Measurements from ENCODE around the gene CEP250.
A peak's percentile ranks its signal among the peaks of the same experiment; 100 is the strongest.
"Not testable (repeated sequence)": the region's sequence is repeated elsewhere in the genome, so short reads cannot be mapped to it uniquely, and the experiment has no call there.

The CEP250 gene

DNA sequence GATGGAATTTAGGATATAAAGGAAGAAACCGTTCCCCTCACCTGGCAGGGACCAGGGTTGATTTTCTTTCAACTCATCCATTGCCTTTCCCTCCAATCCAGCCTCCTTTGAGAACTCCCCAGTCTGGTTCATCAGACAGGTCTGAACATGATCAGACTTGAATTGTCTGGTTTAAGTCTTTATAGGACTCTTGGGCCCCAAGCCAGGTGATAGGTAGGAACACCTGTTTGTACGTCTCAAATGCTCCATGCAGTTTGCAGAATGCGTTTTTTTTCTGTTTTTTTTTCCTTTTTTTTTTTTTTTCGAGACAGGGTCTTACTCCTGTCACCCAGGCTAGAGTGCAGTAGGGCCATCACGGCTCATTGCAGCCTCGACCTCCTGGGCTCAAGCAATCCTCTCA lies 4.1 kb upstream of the CEP250 start:
- Histone ChIP-seq H3K9ac (ENCODE audit: low read depth in 1 of 2, low read length in 2 of 2) (no peak overlapping the region), H3K4me1 (ENCODE audit: control insufficient read depth in 2 of 2, insufficient read depth in 2 of 2, low read length in 2 of 2) (peaks cover 0 to 2% of the 10 kb centered on the region in 2 donors), H3K27ac (ENCODE audit: low read depth in 2 of 2, low read length in 2 of 2) (no peak overlapping the region)

DNA sequence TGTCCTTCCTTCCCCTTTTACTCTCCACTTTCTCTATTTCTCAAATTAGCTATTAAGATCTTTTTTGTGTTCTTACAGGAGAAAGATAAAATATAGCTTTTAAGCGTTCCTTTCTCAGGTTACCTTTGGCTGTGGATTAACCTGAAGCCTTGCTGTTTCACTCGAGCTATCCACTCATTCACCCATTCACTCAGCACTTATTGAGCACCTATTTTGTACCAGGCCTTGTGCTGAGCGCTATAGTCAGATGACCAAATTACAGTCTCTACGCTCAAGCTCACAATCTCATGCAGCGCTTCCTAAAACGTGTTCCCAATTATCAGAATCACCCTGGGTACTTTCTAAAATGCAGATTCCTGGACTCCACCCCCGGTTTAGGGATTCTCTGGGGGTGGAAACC lies 1.8 kb upstream of the CEP250 start:
- Histone ChIP-seq H3K9me3 (ENCODE audit: control insufficient read depth in 2 of 2, low read length in 2 of 2) (no peaks in the 10 kb centered on the region), H3K27ac (ENCODE audit: low read depth in 2 of 2, low read length in 2 of 2) (no peak overlapping the region), H3K27me3 (ENCODE audit: control insufficient read depth in 2 of 2, insufficient read depth in 2 of 2, low read length in 2 of 2) (no peaks in the 10 kb centered on the region), H3K4me1 (ENCODE audit: control insufficient read depth in 2 of 2, insufficient read depth in 2 of 2, low read length in 2 of 2) (peaks cover 0 to 2% of the 10 kb centered on the region in 2 donors), H3K4me3 (ENCODE audit: low read length in 2 of 2) (peak overlapping the region in 1 of 2 donors; percentile 99), H3K9ac (ENCODE audit: low read depth in 1 of 2, low read length in 2 of 2) (no peak overlapping the region), H3K36me3 (ENCODE audit: control insufficient read depth in 2 of 2, insufficient read depth in 2 of 2, low read length in 2 of 2) (no peaks in the 10 kb centered on the region)

More for the DNA sequence above, 4.1 kb upstream of the CEP250 start:
- Histone ChIP-seq H3K27me3 (ENCODE audit: control insufficient read depth in 2 of 2, insufficient read depth in 2 of 2, low read length in 2 of 2) (no peaks in the 10 kb centered on the region), H3K36me3 (ENCODE audit: control insufficient read depth in 2 of 2, insufficient read depth in 2 of 2, low read length in 2 of 2) (no peaks in the 10 kb centered on the region), H3K4me3 (ENCODE audit: low read length in 2 of 2) (no peak overlapping the region), H3K9me3 (ENCODE audit: control insufficient read depth in 2 of 2, low read length in 2 of 2) (no peaks in the 10 kb centered on the region)

DNA sequence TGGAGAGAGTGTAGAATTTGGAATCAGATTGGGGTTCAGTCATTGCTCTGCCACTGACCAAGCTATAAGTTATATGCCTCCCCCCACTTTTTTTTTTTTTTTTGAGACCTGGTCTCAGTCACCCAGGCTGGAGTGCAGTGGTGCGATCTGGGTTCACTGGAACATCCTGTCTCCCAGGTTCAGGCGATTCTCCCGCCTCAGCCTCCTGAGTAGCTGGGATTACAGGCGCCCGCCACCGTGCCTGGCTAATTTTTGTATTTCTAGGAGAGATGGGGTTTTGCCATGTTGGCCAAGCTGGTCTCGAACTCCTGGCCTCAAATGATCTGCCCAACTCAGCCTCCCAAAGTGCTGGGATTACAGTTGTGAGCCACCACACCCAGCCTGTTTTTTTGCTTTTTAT lies 1.3 kb downstream of the CEP250 start:
- not testable (repeated sequence) for H3K4me1 ChIP-seq (ENCODE audit: control insufficient read depth in 2 of 2, insufficient read depth in 2 of 2, low read length in 2 of 2); H3K9me3 ChIP-seq (ENCODE audit: control insufficient read depth in 2 of 2, low read length in 2 of 2); H3K27me3 ChIP-seq (ENCODE audit: control insufficient read depth in 2 of 2, insufficient read depth in 2 of 2, low read length in 2 of 2); H3K4me3 ChIP-seq (ENCODE audit: low read length in 2 of 2); H3K27ac ChIP-seq (ENCODE audit: low read depth in 2 of 2, low read length in 2 of 2); H3K9ac ChIP-seq (ENCODE audit: low read depth in 1 of 2, low read length in 2 of 2)
- peaks cover 3 to 14% of the 10 kb centered on the region in 2 donors for H3K36me3 ChIP-seq (ENCODE audit: control insufficient read depth in 2 of 2, insufficient read depth in 2 of 2, low read length in 2 of 2)

DNA sequence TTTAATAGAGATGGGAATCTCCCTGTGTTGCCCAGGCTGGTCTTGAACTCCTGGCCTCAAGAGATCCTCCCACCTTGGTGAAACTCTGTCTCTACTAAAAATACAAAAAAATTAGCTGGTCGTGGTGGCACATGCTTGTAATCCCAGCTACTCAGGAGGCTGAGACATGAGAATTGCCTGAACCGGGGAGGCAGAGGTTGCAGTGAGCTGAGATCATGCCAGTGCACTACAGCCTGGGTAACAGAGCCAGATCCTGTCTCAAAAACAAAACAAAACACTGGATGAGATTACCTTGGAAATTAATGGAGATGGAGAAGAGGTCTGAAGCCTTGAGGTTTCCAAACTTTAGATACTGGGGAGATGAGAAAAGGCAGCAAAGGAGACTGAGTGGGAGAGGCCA lies 2.1 kb downstream of the CEP250 start:
- peaks cover 3 to 21% of the 10 kb centered on the region in 2 donors for H3K36me3 ChIP-seq (ENCODE audit: control insufficient read depth in 2 of 2, insufficient read depth in 2 of 2, low read length in 2 of 2)
- not testable (repeated sequence) for H3K9ac ChIP-seq (ENCODE audit: low read depth in 1 of 2, low read length in 2 of 2); H3K4me3 ChIP-seq (ENCODE audit: low read length in 2 of 2); H3K4me1 ChIP-seq (ENCODE audit: control insufficient read depth in 2 of 2, insufficient read depth in 2 of 2, low read length in 2 of 2); H3K9me3 ChIP-seq (ENCODE audit: control insufficient read depth in 2 of 2, low read length in 2 of 2); H3K27ac ChIP-seq (ENCODE audit: low read depth in 2 of 2, low read length in 2 of 2); H3K27me3 ChIP-seq (ENCODE audit: control insufficient read depth in 2 of 2, insufficient read depth in 2 of 2, low read length in 2 of 2)

DNA sequence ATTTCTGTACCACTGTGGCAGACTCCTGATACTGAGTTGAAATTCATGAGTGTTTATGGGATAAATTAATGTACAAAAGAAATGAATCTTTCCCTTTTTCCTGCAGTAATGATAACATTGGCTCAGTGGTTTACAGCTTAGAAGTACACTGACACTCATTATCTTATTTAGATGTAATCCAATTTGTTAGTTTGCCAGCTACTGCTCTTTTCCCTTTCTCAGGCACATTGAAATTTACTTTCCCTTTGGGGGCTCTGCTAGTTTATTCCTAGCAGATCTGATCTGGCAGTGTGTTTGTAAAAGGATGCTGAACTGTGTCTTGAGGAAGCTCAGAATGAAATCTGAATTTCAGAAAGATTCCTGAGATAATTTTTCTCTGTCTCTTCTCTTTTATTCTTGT lies 3.0 kb downstream of the CEP250 start:
- Histone ChIP-seq H3K27me3 (ENCODE audit: control insufficient read depth in 2 of 2, insufficient read depth in 2 of 2, low read length in 2 of 2) (no peaks in the 10 kb centered on the region), H3K9me3 (ENCODE audit: control insufficient read depth in 2 of 2, low read length in 2 of 2) (no peaks in the 10 kb centered on the region)

DNA sequence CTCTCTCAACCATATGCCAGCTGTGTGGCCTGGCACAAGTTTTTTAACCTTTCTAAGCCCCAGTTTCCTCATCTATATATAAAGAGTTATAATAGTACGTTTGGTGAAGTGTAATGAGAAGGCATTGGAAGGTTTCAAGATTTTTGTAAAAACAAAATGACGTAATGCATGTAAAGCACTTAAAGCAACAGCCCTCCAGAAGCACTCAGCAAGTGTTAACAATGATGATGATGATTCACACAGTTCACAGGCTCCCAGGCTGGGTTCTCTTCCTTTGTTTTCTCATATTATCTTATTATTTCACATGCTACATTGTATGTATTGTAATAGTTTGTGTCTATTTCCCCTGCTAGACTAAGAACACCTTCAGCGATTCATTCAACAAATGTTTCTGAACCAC lies 6.2 kb downstream of the CEP250 start:
- no peak overlapping the region for H3K9ac ChIP-seq (ENCODE audit: low read depth in 1 of 2, low read length in 2 of 2)
- no peaks in the 10 kb centered on the region for H3K4me1 ChIP-seq (ENCODE audit: control insufficient read depth in 2 of 2, insufficient read depth in 2 of 2, low read length in 2 of 2)
- no peaks in the 10 kb centered on the region for H3K27me3 ChIP-seq (ENCODE audit: control insufficient read depth in 2 of 2, insufficient read depth in 2 of 2, low read length in 2 of 2)
- H3K36me3 ChIP-seq (ENCODE audit: control insufficient read depth in 2 of 2, insufficient read depth in 2 of 2, low read length in 2 of 2): peaks cover 14 to 30% of the 10 kb centered on the region in 2 donors
- no peaks in the 10 kb centered on the region for H3K9me3 ChIP-seq (ENCODE audit: control insufficient read depth in 2 of 2, low read length in 2 of 2)
- H3K4me3 ChIP-seq (ENCODE audit: low read length in 2 of 2): no peak overlapping the region
- no peak overlapping the region for H3K27ac ChIP-seq (ENCODE audit: low read depth in 2 of 2, low read length in 2 of 2)

More for the DNA sequence above, 3.0 kb downstream of the CEP250 start:
- no peak overlapping the region for H3K27ac ChIP-seq (ENCODE audit: low read depth in 2 of 2, low read length in 2 of 2)
- peaks cover 3 to 24% of the 10 kb centered on the region in 2 donors for H3K36me3 ChIP-seq (ENCODE audit: control insufficient read depth in 2 of 2, insufficient read depth in 2 of 2, low read length in 2 of 2)
- H3K4me3 ChIP-seq (ENCODE audit: low read length in 2 of 2): no peak overlapping the region
- H3K4me1 ChIP-seq (ENCODE audit: control insufficient read depth in 2 of 2, insufficient read depth in 2 of 2, low read length in 2 of 2): peaks cover 0 to 2% of the 10 kb centered on the region in 2 donors
- no peak overlapping the region for H3K9ac ChIP-seq (ENCODE audit: low read depth in 1 of 2, low read length in 2 of 2)

DNA sequence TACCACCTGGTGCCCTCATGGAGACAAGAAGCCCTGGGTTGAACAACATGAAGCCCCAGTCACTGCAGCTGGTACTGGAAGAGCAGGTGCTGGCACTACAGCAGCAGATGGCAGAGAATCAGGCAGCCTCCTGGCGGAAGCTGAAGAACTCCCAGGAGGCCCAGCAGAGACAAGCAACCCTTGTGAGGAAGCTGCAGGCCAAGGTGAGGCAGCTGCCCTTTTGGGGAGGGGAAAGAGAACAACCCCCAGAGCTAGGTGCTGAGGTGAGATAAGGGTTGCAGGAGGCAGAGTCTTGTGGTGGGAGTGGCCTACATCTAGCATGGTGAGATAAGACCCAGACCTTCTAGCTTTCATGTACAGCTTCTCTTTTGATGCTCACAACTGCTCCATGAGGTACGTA lies 7.0 kb downstream of the CEP250 start:
- no peak overlapping the region for H3K4me3 ChIP-seq (ENCODE audit: low read length in 2 of 2)
- H3K4me1 ChIP-seq (ENCODE audit: control insufficient read depth in 2 of 2, insufficient read depth in 2 of 2, low read length in 2 of 2): no peaks in the 10 kb centered on the region
- no peaks in the 10 kb centered on the region for H3K27me3 ChIP-seq (ENCODE audit: control insufficient read depth in 2 of 2, insufficient read depth in 2 of 2, low read length in 2 of 2)
- H3K9me3 ChIP-seq (ENCODE audit: control insufficient read depth in 2 of 2, low read length in 2 of 2): no peaks in the 10 kb centered on the region
- no peak overlapping the region for H3K9ac ChIP-seq (ENCODE audit: low read depth in 1 of 2, low read length in 2 of 2)
- no peak overlapping the region for H3K27ac ChIP-seq (ENCODE audit: low read depth in 2 of 2, low read length in 2 of 2)
- H3K36me3 ChIP-seq (ENCODE audit: control insufficient read depth in 2 of 2, insufficient read depth in 2 of 2, low read length in 2 of 2): peaks cover 16 to 37% of the 10 kb centered on the region in 2 donors

DNA sequence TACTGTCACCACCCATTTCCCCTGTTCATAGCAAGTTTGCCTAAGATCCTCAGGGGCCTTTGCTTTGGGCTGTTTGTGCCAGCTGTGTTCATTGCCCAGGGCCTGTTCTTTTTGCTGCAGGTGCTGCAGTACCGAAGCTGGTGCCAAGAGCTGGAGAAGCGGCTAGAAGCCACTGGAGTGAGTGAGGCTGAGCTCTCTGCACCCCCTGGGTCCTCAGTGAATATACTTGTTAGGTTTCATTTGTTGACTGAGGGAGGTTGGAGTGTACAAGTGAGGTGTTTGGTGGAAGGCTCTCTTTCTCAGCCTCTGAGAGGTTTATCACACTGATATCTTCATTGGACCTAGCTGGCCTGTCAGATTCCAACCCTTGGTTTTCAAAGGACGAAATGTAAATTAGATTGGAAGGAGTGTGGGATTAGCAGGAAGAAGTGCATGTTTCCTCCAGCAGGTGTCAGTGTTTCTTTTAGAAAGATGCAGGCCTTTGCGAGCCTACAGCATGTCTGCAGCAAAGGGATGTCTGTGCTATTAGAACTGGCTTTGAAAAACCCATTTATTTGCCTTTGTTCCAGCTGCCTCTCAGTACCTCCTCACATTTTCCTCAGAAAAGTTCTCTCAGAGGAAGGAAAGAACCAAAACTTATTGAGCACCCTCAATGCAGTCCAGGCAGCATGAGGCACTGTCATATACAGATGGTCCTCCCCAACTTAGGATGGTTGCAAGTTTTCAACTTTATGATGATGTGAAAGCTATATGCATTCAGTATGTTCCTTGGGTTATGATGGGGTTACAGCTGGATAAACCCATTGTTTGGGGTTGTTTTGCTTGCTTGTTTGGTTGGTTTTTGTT lies 8.3 kb downstream of the CEP250 start:
- Histone ChIP-seq H3K9ac (ENCODE audit: low read depth in 1 of 2, low read length in 2 of 2) (no peak overlapping the region), H3K36me3 (ENCODE audit: control insufficient read depth in 2 of 2, insufficient read depth in 2 of 2, low read length in 2 of 2) (peaks cover 19 to 40% of the 10 kb centered on the region in 2 donors), H3K4me3 (ENCODE audit: low read length in 2 of 2) (no peak overlapping the region), H3K27ac (ENCODE audit: low read depth in 2 of 2, low read length in 2 of 2) (no peak overlapping the region), H3K27me3 (ENCODE audit: control insufficient read depth in 2 of 2, insufficient read depth in 2 of 2, low read length in 2 of 2) (no peaks in the 10 kb centered on the region), H3K4me1 (ENCODE audit: control insufficient read depth in 2 of 2, insufficient read depth in 2 of 2, low read length in 2 of 2) (no peaks in the 10 kb centered on the region), H3K9me3 (ENCODE audit: control insufficient read depth in 2 of 2, low read length in 2 of 2) (no peaks in the 10 kb centered on the region)

DNA sequence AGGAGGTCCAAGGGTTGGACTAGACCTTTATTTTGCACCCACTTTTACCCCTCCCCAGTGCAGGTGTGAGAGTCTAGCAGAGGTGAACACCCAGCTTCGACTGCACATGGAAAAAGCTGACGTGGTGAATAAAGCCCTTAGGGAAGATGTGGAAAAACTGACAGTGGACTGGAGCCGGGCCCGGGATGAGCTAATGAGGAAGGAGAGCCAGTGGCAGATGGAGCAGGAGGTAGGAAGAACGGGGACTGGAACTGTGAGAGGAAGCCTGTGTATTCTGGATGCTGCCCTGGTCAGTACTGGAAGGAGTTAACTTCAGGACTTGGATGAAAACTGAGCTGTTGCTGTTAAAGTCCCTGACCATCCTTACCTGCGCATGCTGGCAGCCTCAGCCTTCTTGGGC lies 10.6 kb downstream of the CEP250 start:
- no peak overlapping the region for H3K4me3 ChIP-seq (ENCODE audit: low read length in 2 of 2)
- no peak overlapping the region for H3K27ac ChIP-seq (ENCODE audit: low read depth in 2 of 2, low read length in 2 of 2)
- H3K9me3 ChIP-seq (ENCODE audit: control insufficient read depth in 2 of 2, low read length in 2 of 2): no peaks in the 10 kb centered on the region
- H3K9ac ChIP-seq (ENCODE audit: low read depth in 1 of 2, low read length in 2 of 2): no peak overlapping the region
- no peaks in the 10 kb centered on the region for H3K4me1 ChIP-seq (ENCODE audit: control insufficient read depth in 2 of 2, insufficient read depth in 2 of 2, low read length in 2 of 2)
- H3K36me3 ChIP-seq (ENCODE audit: control insufficient read depth in 2 of 2, insufficient read depth in 2 of 2, low read length in 2 of 2): peaks cover 23 to 29% of the 10 kb centered on the region in 2 donors
- no peaks in the 10 kb centered on the region for H3K27me3 ChIP-seq (ENCODE audit: control insufficient read depth in 2 of 2, insufficient read depth in 2 of 2, low read length in 2 of 2)

DNA sequence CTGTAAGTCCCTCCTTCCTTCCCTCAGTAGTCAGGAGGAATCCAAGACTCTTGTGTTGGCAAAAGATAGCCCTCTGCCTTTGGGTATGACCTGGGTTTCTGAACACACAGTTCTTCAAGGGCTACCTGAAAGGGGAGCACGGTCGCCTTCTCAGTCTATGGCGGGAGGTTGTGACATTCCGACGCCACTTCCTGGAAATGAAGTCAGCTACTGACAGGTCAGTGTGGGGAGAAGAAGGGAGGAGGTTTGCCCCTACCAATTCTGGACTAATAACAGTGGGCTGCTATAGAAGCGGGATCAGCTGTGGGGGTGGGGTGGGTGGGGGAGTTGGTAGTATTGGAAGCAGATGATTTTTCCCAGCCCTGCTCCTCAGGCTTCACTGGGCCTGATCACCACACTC lies 11.5 kb downstream of the CEP250 start:
- H3K36me3 ChIP-seq (ENCODE audit: control insufficient read depth in 2 of 2, insufficient read depth in 2 of 2, low read length in 2 of 2): peaks cover 26 to 27% of the 10 kb centered on the region in 2 donors
- no peak overlapping the region for H3K4me3 ChIP-seq (ENCODE audit: low read length in 2 of 2)
- no peak overlapping the region for H3K9ac ChIP-seq (ENCODE audit: low read depth in 1 of 2, low read length in 2 of 2)
- H3K27ac ChIP-seq (ENCODE audit: low read depth in 2 of 2, low read length in 2 of 2): no peak overlapping the region
- no peaks in the 10 kb centered on the region for H3K9me3 ChIP-seq (ENCODE audit: control insufficient read depth in 2 of 2, low read length in 2 of 2)
- no peaks in the 10 kb centered on the region for H3K4me1 ChIP-seq (ENCODE audit: control insufficient read depth in 2 of 2, insufficient read depth in 2 of 2, low read length in 2 of 2)
- no peaks in the 10 kb centered on the region for H3K27me3 ChIP-seq (ENCODE audit: control insufficient read depth in 2 of 2, insufficient read depth in 2 of 2, low read length in 2 of 2)
